ENCODE measurements around the gene DDX4. TPM values are rescaled to one million over a fixed set of nuclear protein-coding genes. Genes with fewer than 3 reads are reported as not detected.

DDX4 gene
- polyA plus RNA-seq, 1 experiment: not detected

GRCh38 chr5:55702598-55703345 is 35.1 kb upstream of the DDX4 start:
- no peak for DNase-seq (ENCODE audit: low read depth, low spot score)
- TF ChIP-seq CTCF (IDR thresholded peaks at IDR 0.05; ENCODE audit: low read depth, low read length): no peak
- ChIA-PET POLR2A (interaction anchor here (0.6 to 0.7 kb wide), 2 partner anchors 8 to 118 kb away, joined by 4 read pairs; no protein-coding TSS in a partner anchor), CTCF (no interaction called here)
- H3K27me3 ChIP-seq (ENCODE audit: control insufficient read depth, insufficient read depth, low read length): no peaks in the 10 kb centered on the region
- H3K27ac ChIP-seq (ENCODE audit: low read depth, low read length): no peak overlapping the region
- H3K9me3 ChIP-seq (ENCODE audit: control insufficient read depth, insufficient read depth, low read length): no peaks in the 10 kb centered on the region
- no peak overlapping the region for H3K4me3 ChIP-seq (ENCODE audit: low read depth, low read length)

- CTCF ChIA-PET: no interaction called here
- POLR2A ChIA-PET: no interaction called here
- no peak for DNase-seq (ENCODE audit: low read depth, low spot score)
- H3K27me3 ChIP-seq (ENCODE audit: control insufficient read depth, insufficient read depth, low read length): no peaks in the 10 kb centered on the region
- H3K4me3 ChIP-seq (ENCODE audit: low read depth, low read length): no peak overlapping the region
- TF ChIP-seq CTCF (IDR thresholded peaks at IDR 0.05; ENCODE audit: low read depth, low read length): no peak
- H3K27ac ChIP-seq (ENCODE audit: low read depth, low read length): no peak overlapping the region
- no peaks in the 10 kb centered on the region for H3K9me3 ChIP-seq (ENCODE audit: control insufficient read depth, insufficient read depth, low read length)
These were observed 31.6 kb upstream of the DDX4 start for GRCh38 chr5:55706230-55706629.

- CTCF ChIA-PET: interaction anchor here (1.0 to 2.0 kb wide), 2 partner anchors 17 to 212 kb away, joined by 3 to 8 read pairs; no protein-coding TSS in a partner anchor
- Histone ChIP-seq H3K27me3 (ENCODE audit: control insufficient read depth, insufficient read depth, low read length) (no peaks in the 10 kb centered on the region), H3K27ac (ENCODE audit: low read depth, low read length) (no peak overlapping the region), H3K9me3 (ENCODE audit: control insufficient read depth, insufficient read depth, low read length) (no peaks in the 10 kb centered on the region), H3K4me3 (ENCODE audit: low read depth, low read length) (no peak overlapping the region)
- no peak for DNase-seq (ENCODE audit: low read depth, low spot score)
- POLR2A ChIA-PET: no interaction called here
- no peak for TF ChIP-seq CTCF (IDR thresholded peaks at IDR 0.05; ENCODE audit: low read depth, low read length)
These were observed 29.1 kb upstream of the DDX4 start for GRCh38 chr5:55708732-55709131.

- no peak for DNase-seq (ENCODE audit: low read depth, low spot score)
- no peaks in the 10 kb centered on the region for H3K27me3 ChIP-seq (ENCODE audit: control insufficient read depth, insufficient read depth, low read length)
- no peak for TF ChIP-seq CTCF (IDR thresholded peaks at IDR 0.05; ENCODE audit: low read depth, low read length)
- CTCF ChIA-PET: no interaction called here
- POLR2A ChIA-PET: no interaction called here
- H3K27ac ChIP-seq (ENCODE audit: low read depth, low read length): peak overlapping the region; percentile 47
- H3K9me3 ChIP-seq (ENCODE audit: control insufficient read depth, insufficient read depth, low read length): no peaks in the 10 kb centered on the region
- peak overlapping the region; percentile 98 for H3K4me3 ChIP-seq (ENCODE audit: low read depth, low read length)
These were observed 26.3 kb upstream of the DDX4 start for GRCh38 chr5:55711507-55712022.
